ENCODE data around the gene CANT1.

The CANT1 gene

GRCh38 chr17:79011451-79012147, 2.0 kb upstream of the CANT1 start:
- DNase-seq (ENCODE audit: low read depth in 4 of 4, low spot score in 1 of 4) = no peak

- DNase-seq (ENCODE audit: low read depth in 4 of 4, low spot score in 1 of 4) = no peak
Observed at GRCh38 chr17:79010304-79010646, 711 bp upstream of the CANT1 start.

- no peak for DNase-seq (ENCODE audit: low read depth in 4 of 4, low spot score in 1 of 4)
Observed at GRCh38 chr17:79008666-79009387, 737 bp downstream of the CANT1 start.

GRCh38 chr17:79007504-79008381, 1.8 kb downstream of the CANT1 start:
- DNase-seq (ENCODE audit: low read depth in 4 of 4, low spot score in 1 of 4) = no peak

GRCh38 chr17:79006794-79007503, 2.6 kb downstream of the CANT1 start:
- no peak for DNase-seq (ENCODE audit: low read depth in 4 of 4, low spot score in 1 of 4)

- DNase-seq (ENCODE audit: low read depth in 4 of 4, low spot score in 1 of 4) = no peak
Observed at GRCh38 chr17:79006046-79006445, 3.5 kb downstream of the CANT1 start.

GRCh38 chr17:79005063-79005861, 4.3 kb downstream of the CANT1 start:
- no peak for DNase-seq (ENCODE audit: low read depth in 4 of 4, low spot score in 1 of 4)

GRCh38 chr17:79003661-79004411, 5.7 kb downstream of the CANT1 start:
- DNase-seq (ENCODE audit: low read depth in 4 of 4, low spot score in 1 of 4) = no peak

- no peak for DNase-seq (ENCODE audit: low read depth in 4 of 4, low spot score in 1 of 4)
Observed at GRCh38 chr17:79002796-79003593, 6.6 kb downstream of the CANT1 start.

- no peak for DNase-seq (ENCODE audit: low read depth in 4 of 4, low spot score in 1 of 4)
Observed at GRCh38 chr17:79002291-79002690, 7.3 kb downstream of the CANT1 start.

GRCh38 chr17:79001190-79002020, 8.2 kb downstream of the CANT1 start:
- no peak for DNase-seq (ENCODE audit: low read depth in 4 of 4, low spot score in 1 of 4)

GRCh38 chr17:79000396-79001189, 9.0 kb downstream of the CANT1 start:
- DNase-seq (ENCODE audit: low read depth in 4 of 4, low spot score in 1 of 4) = no peak

- no peak for DNase-seq (ENCODE audit: low read depth in 4 of 4, low spot score in 1 of 4)
Observed at GRCh38 chr17:78999947-79000395, 9.6 kb downstream of the CANT1 start.

- DNase-seq (ENCODE audit: low read depth in 4 of 4, low spot score in 1 of 4) = no peak
Observed at GRCh38 chr17:78999056-78999768, 10.4 kb downstream of the CANT1 start.

GRCh38 chr17:78998311-78999055, 11.1 kb downstream of the CANT1 start:
- DNase-seq (ENCODE audit: low read depth in 4 of 4, low spot score in 1 of 4) = no peak

GRCh38 chr17:78997881-78998280, 11.7 kb downstream of the CANT1 start:
- no peak for DNase-seq (ENCODE audit: low read depth in 4 of 4, low spot score in 1 of 4)
